ENCODE data around the gene SLC9A7.

Gene SLC9A7

GRCh38 chrX:46587753-46588171 lies 171.2 kb downstream of the SLC9A7 start:
- no peaks in the 10 kb centered on the region for H3K9me3 ChIP-seq (ENCODE audit: control insufficient read depth, low read length)
- no peak overlapping the region for H2AFZ ChIP-seq
- no peaks in the 10 kb centered on the region for H3K79me2 ChIP-seq
- H3K36me3 ChIP-seq (ENCODE audit: control insufficient read depth, insufficient read depth, low read length): no peaks in the 10 kb centered on the region
- no peak overlapping the region for H3K4me2 ChIP-seq (ENCODE audit: low read length)
- TF ChIP-seq CTCF (IDR thresholded peaks at IDR 0.05): no peak
- no peak overlapping the region for H3K9ac ChIP-seq
- H3K27me3 ChIP-seq (ENCODE audit: control insufficient read depth, insufficient read depth, low read length): no peaks in the 10 kb centered on the region
- H3K4me3 ChIP-seq (ENCODE audit: low read depth, low read length): no peak overlapping the region
- no peaks in the 10 kb centered on the region for H3K4me1 ChIP-seq
- no peak overlapping the region for H3K27ac ChIP-seq

GRCh38 chrX:46587158-46587557 lies 171.8 kb downstream of the SLC9A7 start:
- Histone ChIP-seq H3K4me2 (ENCODE audit: low read length) (no peak overlapping the region), H3K36me3 (ENCODE audit: control insufficient read depth, insufficient read depth, low read length) (no peaks in the 10 kb centered on the region), H3K27ac (no peak overlapping the region), H3K79me2 (no peaks in the 10 kb centered on the region), H3K4me3 (ENCODE audit: low read depth, low read length) (no peak overlapping the region), H3K27me3 (ENCODE audit: control insufficient read depth, insufficient read depth, low read length) (no peaks in the 10 kb centered on the region), H3K4me1 (no peaks in the 10 kb centered on the region), H3K9ac (no peak overlapping the region), H3K9me3 (ENCODE audit: control insufficient read depth, low read length) (no peaks in the 10 kb centered on the region), H2AFZ (no peak overlapping the region)
- no peak for TF ChIP-seq CTCF (IDR thresholded peaks at IDR 0.05)

GRCh38 chrX:46584736-46585135 lies 174.2 kb downstream of the SLC9A7 start:
- Histone ChIP-seq H3K36me3 (ENCODE audit: control insufficient read depth, insufficient read depth, low read length) (no peaks in the 10 kb centered on the region), H3K9me3 (ENCODE audit: control insufficient read depth, low read length) (no peaks in the 10 kb centered on the region), H3K79me2 (no peaks in the 10 kb centered on the region), H3K4me1 (no peaks in the 10 kb centered on the region), H2AFZ (no peak overlapping the region), H3K27ac (no peak overlapping the region), H3K27me3 (ENCODE audit: control insufficient read depth, insufficient read depth, low read length) (no peaks in the 10 kb centered on the region), H3K9ac (no peak overlapping the region), H3K4me3 (ENCODE audit: low read depth, low read length) (no peak overlapping the region), H3K4me2 (ENCODE audit: low read length) (no peak overlapping the region)
- no peak for TF ChIP-seq CTCF (IDR thresholded peaks at IDR 0.05)

GRCh38 chrX:46582966-46583365 lies 176.0 kb downstream of the SLC9A7 start:
- no peak overlapping the region for H3K4me2 ChIP-seq (ENCODE audit: low read length)
- no peaks in the 10 kb centered on the region for H3K9me3 ChIP-seq (ENCODE audit: control insufficient read depth, low read length)
- H3K4me1 ChIP-seq: no peaks in the 10 kb centered on the region
- H3K27me3 ChIP-seq (ENCODE audit: control insufficient read depth, insufficient read depth, low read length): no peaks in the 10 kb centered on the region
- no peak overlapping the region for H2AFZ ChIP-seq
- no peaks in the 10 kb centered on the region for H3K36me3 ChIP-seq (ENCODE audit: control insufficient read depth, insufficient read depth, low read length)
- no peak for TF ChIP-seq CTCF (IDR thresholded peaks at IDR 0.05)
- H3K27ac ChIP-seq: no peak overlapping the region
- no peak overlapping the region for H3K4me3 ChIP-seq (ENCODE audit: low read depth, low read length)
- H3K79me2 ChIP-seq: no peaks in the 10 kb centered on the region
- no peak overlapping the region for H3K9ac ChIP-seq

GRCh38 chrX:46582325-46582724 lies 176.6 kb downstream of the SLC9A7 start:
- Histone ChIP-seq H3K9ac (no peak overlapping the region), H3K9me3 (ENCODE audit: control insufficient read depth, low read length) (no peaks in the 10 kb centered on the region), H3K27ac (no peak overlapping the region), H3K27me3 (ENCODE audit: control insufficient read depth, insufficient read depth, low read length) (no peaks in the 10 kb centered on the region), H3K79me2 (no peaks in the 10 kb centered on the region), H3K36me3 (ENCODE audit: control insufficient read depth, insufficient read depth, low read length) (no peaks in the 10 kb centered on the region), H3K4me1 (no peaks in the 10 kb centered on the region), H3K4me3 (ENCODE audit: low read depth, low read length) (no peak overlapping the region), H3K4me2 (ENCODE audit: low read length) (no peak overlapping the region), H2AFZ (no peak overlapping the region)
- no peak for TF ChIP-seq CTCF (IDR thresholded peaks at IDR 0.05)

Data from parathyroid adenoma (tissue), 2 donors.